Measurements from ENCODE around the gene AP1S3.

DNA sequence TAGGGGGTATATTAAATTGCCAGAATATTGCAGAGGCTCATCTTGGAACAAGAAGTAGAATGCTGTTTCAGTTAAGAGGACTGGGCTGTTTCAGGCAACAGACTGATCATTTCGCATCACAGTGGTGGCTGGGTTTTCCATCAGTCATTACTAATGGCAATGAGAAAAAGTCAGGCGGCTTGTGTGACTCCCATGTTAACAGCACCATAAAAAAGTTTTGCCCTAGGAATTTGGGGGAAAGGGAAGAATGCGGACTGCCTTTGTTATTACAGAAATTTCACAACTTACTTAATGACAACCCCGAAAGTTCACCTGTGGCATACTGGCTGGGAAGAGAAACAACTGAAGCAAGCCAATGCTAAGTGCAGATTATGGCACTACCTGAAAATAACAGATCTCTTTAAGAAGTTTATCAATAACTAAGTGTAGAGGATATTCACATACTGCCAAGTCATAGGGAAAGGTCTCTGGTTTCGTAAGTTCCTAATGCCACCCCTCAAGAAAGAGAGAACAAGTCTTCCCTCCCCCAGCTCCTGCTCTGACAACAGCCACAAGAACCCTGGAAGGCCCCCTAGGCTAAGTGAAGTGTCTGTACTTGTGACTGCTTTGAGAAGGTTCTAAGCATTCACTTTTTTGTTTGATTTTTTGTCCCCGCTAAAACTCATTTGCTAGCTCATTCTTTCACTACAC, 40.5 kb upstream of the AP1S3 start:
- TF ChIP-seq, protein P1, sequence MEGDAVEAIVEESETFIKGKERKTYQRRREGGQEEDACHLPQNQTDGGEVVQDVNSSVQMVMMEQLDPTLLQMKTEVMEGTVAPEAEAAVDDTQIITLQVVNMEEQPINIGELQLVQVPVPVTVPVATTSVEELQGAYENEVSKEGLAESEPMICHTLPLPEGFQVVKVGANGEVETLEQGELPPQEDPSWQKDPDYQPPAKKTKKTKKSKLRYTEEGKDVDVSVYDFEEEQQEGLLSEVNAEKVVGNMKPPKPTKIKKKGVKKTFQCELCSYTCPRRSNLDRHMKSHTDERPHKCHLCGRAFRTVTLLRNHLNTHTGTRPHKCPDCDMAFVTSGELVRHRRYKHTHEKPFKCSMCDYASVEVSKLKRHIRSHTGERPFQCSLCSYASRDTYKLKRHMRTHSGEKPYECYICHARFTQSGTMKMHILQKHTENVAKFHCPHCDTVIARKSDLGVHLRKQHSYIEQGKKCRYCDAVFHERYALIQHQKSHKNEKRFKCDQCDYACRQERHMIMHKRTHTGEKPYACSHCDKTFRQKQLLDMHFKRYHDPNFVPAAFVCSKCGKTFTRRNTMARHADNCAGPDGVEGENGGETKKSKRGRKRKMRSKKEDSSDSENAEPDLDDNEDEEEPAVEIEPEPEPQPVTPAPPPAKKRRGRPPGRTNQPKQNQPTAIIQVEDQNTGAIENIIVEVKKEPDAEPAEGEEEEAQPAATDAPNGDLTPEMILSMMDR (IDR thresholded peaks at IDR 0.05): no peak
- TF ChIP-seq POLR2A (IDR thresholded peaks at IDR 0.05): no peak

Measured in heart left ventricle (tissue), 13 donors.